HepG2 (cell line): Measurements from ENCODE around the gene STAP2. TPM values are rescaled to one million over a fixed set of nuclear protein-coding genes. Genes with fewer than 3 reads are reported as not detected.

Experiments used
- ATAC-seq: fragments of 200-7000 bp; cut with Tn5 transposase; 3 replicates; pipeline ENCODE4 v1.9.1; 2020; ENCODE audit warnings: mild to moderate bottlenecking, moderate library complexity
- BruUV-seq: library from RNA; stranded (reverse); fragments of 400-500 nt; replicated peaks from 2 replicates; lab custom pipeline; 2021; lab: Mats Ljungman, UMichigan
- CTCF ChIA-PET: fragments of 300-600 bp; formaldehyde crosslinking; extraction: SDS; loops from one replicate; lab custom pipeline; 2021; ENCODE audit warnings: low total read pairs, inconsistent platforms, low intra/inter-chr PET ratio; lab: Yijun Ruan, JAX
- POLR2A ChIA-PET: fragments of 350-600 bp; sonication (Branson Sonifier 250); formaldehyde crosslinking; loops from one replicate; lab custom pipeline; 2020; ENCODE audit warnings: antibody characterized with exemption, inconsistent platforms; lab: Yijun Ruan, JAX
- DNase-seq: peaks from one replicate; pipeline ENCODE4 v3.0.0-alpha.2; 2015; ENCODE audit warnings: low spot score
- FAIRE-seq: peaks from 3 replicates; lab custom pipeline; 2011; peaks lifted over from hg19 to GRCh38; lab: Jason Lieb, UNC
- H2AFZ ChIP-seq: one replicate; pipeline ENCODE4 v1.6.1; 2011; ENCODE audit warnings: low read length, inconsistent platforms
- H3K27ac ChIP-seq: fragments of 300-600 bp; 3 replicates; pipeline ENCODE4 v1.8.0; 2011; ENCODE audit warnings: mixed run types, mild to moderate bottlenecking, mixed read lengths, low read length, inconsistent platforms; ENCODE audit not compliant: insufficient read depth; ENCODE audit errors: extremely low read length
- H3K27me3 ChIP-seq, 2 experiments: fragments of 200-600 bp in 1 of 2; 2 replicates in 1 of 2; 3 replicates in 1 of 2; pipeline versions ENCODE4 v1.6.0 to v1.8.0; 2011; ENCODE audit warnings: low read length in 2 of 2, mild to moderate bottlenecking in 2 of 2, moderate library complexity in 2 of 2, inconsistent platforms in 1 of 2; ENCODE audit not compliant: insufficient read depth in 2 of 2, control insufficient read depth in 1 of 2
- H3K36me3 ChIP-seq, 2 experiments: fragments of 200-600 bp in 1 of 2; replicated peaks in 1 of 2; 2 replicates in 1 of 2; 3 replicates in 1 of 2; pipeline versions ENCODE4 v1.5.1 to v1.8.0; 2011; ENCODE audit warnings: low read length in 2 of 2, inconsistent platforms in 1 of 2; ENCODE audit not compliant: insufficient read depth in 2 of 2, control insufficient read depth in 1 of 2
- H3K4me1 ChIP-seq: 2 replicates; pipeline ENCODE4 v1.5.1; 2012; ENCODE audit warnings: low read length, inconsistent platforms; ENCODE audit not compliant: insufficient read depth
- H3K4me2 ChIP-seq: 2 replicates; pipeline ENCODE4 v1.6.0; 2011; ENCODE audit warnings: low read depth, low read length, inconsistent platforms
- H3K4me3 ChIP-seq, 3 experiments: fragments of 200-600 bp in 1 of 3; sonication (generic), shearing (Covaris generic) in 1 of 3; replicated peaks in 1 of 3; 2 replicates each; pipeline ENCODE4 v1.5.1; 2011 to 2016; ENCODE audit warnings: low read length in 3 of 3, inconsistent platforms in 2 of 3, low read depth in 2 of 3, mild to moderate bottlenecking in 2 of 3, control low read depth in 1 of 3, mixed read lengths in 1 of 3; ENCODE audit not compliant: insufficient read depth in 1 of 3
- H3K79me2 ChIP-seq: one replicate; pipeline ENCODE4 v1.6.1; 2011; ENCODE audit warnings: low read length, inconsistent platforms; ENCODE audit not compliant: insufficient read depth
- H3K9ac ChIP-seq: 2 replicates; pipeline ENCODE4 v1.6.0; 2011; ENCODE audit warnings: mild to moderate bottlenecking, low read depth, low read length, inconsistent platforms; ENCODE audit not compliant: insufficient read depth
- H3K9me3 ChIP-seq: 2 replicates; pipeline ENCODE4 v1.5.1; 2012; ENCODE audit warnings: mild to moderate bottlenecking, low read length
- H4K20me1 ChIP-seq: 2 replicates; pipeline ENCODE4 v1.6.0; 2011; ENCODE audit warnings: inconsistent platforms, mild to moderate bottlenecking, low read length, moderate library complexity; ENCODE audit not compliant: insufficient read depth
- KDM4B ChIP-seq: sonication (generic); formaldehyde crosslinking; IDR thresholded peaks from 2 replicates; pipeline ENCODE4 v1.4.0; 2020; ENCODE audit warnings: missing genetic modification reagents
- NCOA2 ChIP-seq: sonication (generic); formaldehyde crosslinking; IDR thresholded peaks from 2 replicates; pipeline ENCODE4 v1.8.0; 2022; ENCODE audit warnings: inconsistent platforms
- SKI ChIP-seq: fragments of 450-650 bp; IDR thresholded peaks from one replicate; pipeline ENCODE4 v1.6.1; 2018; ENCODE audit warnings: mild to moderate bottlenecking; ENCODE audit not compliant: partially characterized antibody
- U2AF2 ChIP-seq: fragments of 200-400 bp; formaldehyde crosslinking; IDR thresholded peaks from 2 replicates; pipeline ENCODE4 v1.6.1; 2017; ENCODE audit warnings: low read depth, mild to moderate bottlenecking, low read length
- ZNF30 ChIP-seq: sonication (generic); formaldehyde crosslinking; IDR thresholded peaks from 2 replicates; pipeline ENCODE4 v1.5.0; 2020; ENCODE audit warnings: mild to moderate bottlenecking, missing genetic modification reagents
- ZSCAN31 ChIP-seq: sonication (generic); formaldehyde crosslinking; IDR thresholded peaks from 2 replicates; pipeline ENCODE4 v1.5.0; 2020; ENCODE audit warnings: low read depth, mild to moderate bottlenecking, missing genetic modification reagents
- WGBS: methylation state at CpG from one replicate; pipeline ENCODE4 v1.1.6; 2017; ENCODE audit warnings: low lambda C conversion rate; 5-methylcytosine and 5-hydroxymethylcytosine counted together
- in situ Hi-C: cut with HindIII; loops from 2 replicates; pipeline ENCODE4 v1.10.0; 2017; ENCODE audit warnings: low pct_unique_long_range_greater_than_20kb; ENCODE audit not compliant: extremely low pct_ligation_motif_present
- intact Hi-C: fragments of 100-400 bp; cut with micrococcal nuclease; formaldehyde crosslinking; loops from one replicate; pipeline ENCODE4 v1.10.0; 2022; ENCODE audit not compliant: unreplicated experiment
- polyA plus RNA-seq, 8 experiments: library from polyadenylated mRNA; depleted of rRNA in 3 of 8; stranded (reverse) in 7 of 8; unstranded in 1 of 8; fragments of >200 nt; fragmentation: Illumina TruSeq in 4 of 8; extraction: Trizol in 4 of 8; gene quantifications; 2 replicates each; pipeline versions ENCODE4 v1.2.1 to v1.2.3, GENCODE V29; 2011 to 2016; ENCODE audit warnings: low read depth in 4 of 8, missing spikeins in 1 of 8, mixed read lengths in 1 of 8; ENCODE audit not compliant: insufficient read depth in 1 of 8
- total RNA-seq, 5 experiments: library from RNA; depleted of rRNA; stranded (reverse); fragments of >200 nt; fragmentation: Illumina TruSeq; extraction: Trizol; gene quantifications; 2 replicates each; pipeline ENCODE4 v1.2.3, GENCODE V29; 2016; ENCODE audit warnings: low read depth in 1 of 5
- TF ChIP-seq, protein P1 (sequence below): sonication (generic); formaldehyde crosslinking; IDR thresholded peaks from 2 replicates; pipeline ENCODE4 v1.5.0; 2020; ENCODE audit warnings: missing genetic modification reagents

STAP2 gene
- total and polyA plus RNA-seq, 2 of the 13 experiments (the other 11 are each of a cell fraction or from before 2014, with no cell fraction given): 39.0 to 43.7 TPM

DNA sequence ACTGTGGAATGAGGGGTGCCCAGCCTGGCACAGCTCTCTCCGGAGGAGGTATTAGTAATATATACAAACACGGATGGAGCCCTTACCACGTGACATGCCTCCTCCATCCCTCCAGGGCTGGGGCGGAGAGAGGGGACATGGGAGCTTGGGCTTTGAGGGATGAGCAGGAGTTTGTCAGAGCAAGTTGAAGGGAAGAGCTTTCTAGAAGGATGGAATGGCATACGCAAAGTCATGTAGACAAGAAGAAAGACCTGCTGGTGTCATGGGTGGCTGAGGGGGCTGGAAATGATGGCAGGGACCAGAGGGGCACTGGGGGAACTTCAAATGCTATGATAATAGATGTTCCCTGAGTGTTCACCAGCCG lies 7.4 kb upstream of the STAP2 start:
- H3K79me2 ChIP-seq: peaks cover 3% of the 10 kb centered on the region
- POLR2A ChIA-PET: interaction anchor here (1.5 kb wide), 1 partner anchor 35 kb away, joined by 4 read pairs; no protein-coding TSS in a partner anchor
- H3K4me3 ChIP-seq: no peak overlapping the region
- BruUV-seq: no TSS peak
- 94% methylated on average over 5 of the region's 6 CpGs for WGBS
- no peak overlapping the region for H3K27ac ChIP-seq
- no peak for ATAC-seq
- H3K9ac ChIP-seq: no peak overlapping the region
- H3K36me3 ChIP-seq: 0 out of 5 replicates have a peak, but pooled peaks cover 0 to 2% of the 10 kb centered on the region in 2 experiments
- in situ Hi-C loops (no loop called here), intact Hi-C loops (no loop called here)
- no peak for DNase-seq
- H3K9me3 ChIP-seq: no peaks in the 10 kb centered on the region
- no peak overlapping the region for H3K4me2 ChIP-seq
- no peaks in the 10 kb centered on the region; a peak in 1 of 5 replicates for H3K27me3 ChIP-seq
- peaks cover 32% of the 10 kb centered on the region for H3K4me1 ChIP-seq
- no peak overlapping the region for H2AFZ ChIP-seq
- FAIRE-seq: no peak
- TF ChIP-seq ZNF30 (CRISPR knock-in tag): no peak
- TF ChIP-seq U2AF2: no peak
- TF ChIP-seq ZSCAN31 (CRISPR knock-in tag): no peak
- TF ChIP-seq, protein P1, sequence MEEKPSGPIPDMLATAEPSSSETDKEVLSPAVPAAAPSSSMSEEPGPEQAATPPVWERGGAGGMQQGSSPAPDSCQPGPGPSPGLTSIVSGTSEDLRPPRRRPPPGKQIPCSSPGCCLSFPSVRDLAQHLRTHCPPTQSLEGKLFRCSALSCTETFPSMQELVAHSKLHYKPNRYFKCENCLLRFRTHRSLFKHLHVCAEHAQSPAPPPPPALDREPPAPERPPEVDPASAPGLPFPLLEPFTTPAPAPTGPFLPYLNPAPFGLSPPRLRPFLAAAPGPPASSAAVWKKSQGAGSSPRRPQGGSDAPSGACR: no peak
- CTCF ChIA-PET: no interaction called here
- no peaks in the 10 kb centered on the region for H4K20me1 ChIP-seq

DNA sequence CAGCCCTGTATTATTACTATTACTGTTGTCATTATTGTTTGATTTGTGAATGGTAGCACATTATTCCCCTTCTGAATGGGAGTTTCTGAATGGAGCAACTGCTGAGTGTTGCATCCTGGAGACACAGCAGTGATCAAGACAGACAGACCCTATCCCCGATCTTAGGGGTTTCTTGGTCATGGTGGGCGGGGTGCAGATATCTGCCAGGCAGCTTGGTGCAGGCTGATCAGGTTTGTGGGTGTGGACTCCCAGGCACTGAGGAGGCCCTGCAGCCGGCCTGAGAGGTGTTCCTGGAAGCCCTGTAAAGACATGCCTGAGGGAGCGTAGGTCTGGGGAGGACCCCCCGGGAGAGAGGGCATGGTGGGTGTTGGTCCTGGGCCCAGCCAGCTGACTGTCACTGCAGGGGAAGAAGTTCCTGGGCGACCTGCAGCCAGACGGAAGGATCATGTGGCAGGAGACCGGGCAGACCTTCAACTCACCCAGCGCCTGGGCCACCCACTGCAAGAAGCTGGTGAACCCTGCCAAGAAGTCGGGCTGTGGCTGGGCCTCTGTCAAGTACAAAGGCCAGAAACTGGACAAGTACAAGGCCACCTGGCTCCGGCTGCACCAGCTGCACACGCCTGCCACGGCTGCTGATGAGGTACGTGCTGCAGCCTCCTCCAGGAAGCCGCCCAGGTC lies 6.9 kb upstream of the STAP2 start:
- POLR2A ChIA-PET: interaction anchor here (0.7 kb wide), 1 partner anchor 68 kb away, joined by 3 read pairs; no protein-coding TSS in a partner anchor
- Histone ChIP-seq H3K4me2 (no peak overlapping the region), H3K4me3 (no peak overlapping the region), H3K79me2 (peaks cover 3% of the 10 kb centered on the region), H3K9me3 (no peaks in the 10 kb centered on the region), H3K9ac (no peak overlapping the region; the same call in 1 of the 2 replicates), H2AFZ (no peak overlapping the region), H3K36me3 (0 out of 5 replicates have a peak, but pooled peaks cover 0 to 1% of the 10 kb centered on the region in 2 experiments), H3K27me3 (no peaks in the 10 kb centered on the region; a peak in 1 of 5 replicates), H4K20me1 (no peaks in the 10 kb centered on the region), H3K27ac (no peak overlapping the region), H3K4me1 (peaks cover 38% of the 10 kb centered on the region)
- WGBS: 97% methylated on average over 7 of the region's 15 CpGs
- CTCF ChIA-PET: no interaction called here
- TF ChIP-seq NCOA2 (CRISPR knock-in tag) (no peak), KDM4B (CRISPR knock-in tag) (no peak), SKI (peak; percentile 24)
- DNase-seq (no peak), ATAC-seq (no peak), FAIRE-seq (no peak)
- BruUV-seq: no TSS peak
- intact Hi-C loops (no loop called here), in situ Hi-C loops (no loop called here)
